SK-N-DZ (cell line): ENCODE data around the gene SLC28A1.
"Not testable (repeated sequence)": the region's sequence is repeated elsewhere in the genome, so short reads cannot be mapped to it uniquely, and the experiment has no call there.

Source experiments
- DNase-seq: peaks from one replicate; pipeline ENCODE4 v3.0.0-alpha.2; 2015; ENCODE audit warnings: low spot score

SLC28A1 gene

DNA sequence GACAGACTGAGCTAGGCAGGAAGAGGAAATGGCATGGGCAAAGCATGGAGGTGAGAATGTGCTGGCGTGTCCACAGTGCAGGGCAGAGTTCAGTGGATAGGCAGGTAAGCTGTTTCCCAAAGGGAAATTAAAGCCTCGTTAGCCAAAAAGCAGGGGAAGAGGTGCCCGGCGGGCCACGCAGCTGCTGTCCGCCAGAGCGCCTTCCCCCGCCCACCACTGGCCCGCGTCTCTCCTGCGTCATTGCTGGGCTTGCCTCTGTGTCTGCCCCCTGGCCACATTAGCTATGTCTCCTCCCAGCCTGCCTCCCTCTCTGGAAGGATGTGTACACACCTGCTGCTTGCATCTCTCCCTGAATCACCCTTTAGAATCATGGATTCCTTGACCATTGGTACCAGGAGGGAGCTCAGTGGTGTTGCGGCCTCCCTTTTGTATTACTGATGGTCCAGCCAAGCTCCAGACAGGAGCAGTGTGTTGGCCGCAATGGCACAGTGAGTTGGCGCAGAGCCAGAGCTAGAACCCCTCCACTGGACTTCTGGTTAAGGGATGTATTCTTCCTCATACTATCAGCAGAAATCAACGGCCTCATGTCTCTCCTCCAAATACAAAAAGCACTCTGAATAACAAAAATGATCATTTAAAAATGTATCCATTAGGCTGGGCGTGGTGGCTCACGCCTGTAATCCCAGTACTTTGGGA is 26.6 kb downstream of the SLC28A1 start:
- DNase-seq = peak; percentile 49

DNA sequence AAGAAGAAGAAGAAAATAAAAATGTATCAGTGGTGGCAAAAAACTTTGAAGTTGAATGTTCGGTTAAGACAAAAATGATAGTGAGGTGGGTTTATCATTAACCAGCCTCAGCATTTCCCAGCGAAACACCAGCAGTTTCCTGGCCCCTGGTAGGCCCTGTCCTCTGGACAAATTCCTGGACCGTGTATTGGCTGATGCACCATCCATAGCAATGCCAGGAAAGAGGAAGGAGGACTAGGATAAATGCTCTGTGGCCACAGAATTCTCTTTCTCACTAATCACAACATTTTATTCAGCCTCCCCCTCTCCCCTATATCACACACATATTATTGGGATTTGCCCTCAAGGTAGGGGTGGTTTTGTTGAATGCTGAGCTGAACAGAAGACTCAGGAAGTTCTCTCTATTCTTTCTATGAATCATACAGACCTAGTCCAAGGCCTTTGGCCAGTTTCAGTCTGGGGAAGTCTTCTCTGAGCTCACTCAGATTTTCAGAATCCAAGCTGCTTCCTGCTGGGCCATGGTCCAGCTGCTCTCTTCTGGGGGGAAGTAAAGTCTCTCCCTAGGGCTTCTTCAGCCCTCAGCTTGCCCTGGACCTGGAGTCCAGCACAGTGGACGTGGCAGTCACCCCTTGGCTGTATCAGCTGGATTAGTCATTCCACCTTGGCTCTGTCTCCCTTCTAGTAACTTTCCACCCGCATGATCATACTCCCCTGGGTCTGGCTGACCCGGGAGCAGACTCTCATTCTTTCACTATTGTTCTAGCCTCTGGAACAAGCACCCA is 27.6 kb downstream of the SLC28A1 start:
- no peak for DNase-seq

DNA sequence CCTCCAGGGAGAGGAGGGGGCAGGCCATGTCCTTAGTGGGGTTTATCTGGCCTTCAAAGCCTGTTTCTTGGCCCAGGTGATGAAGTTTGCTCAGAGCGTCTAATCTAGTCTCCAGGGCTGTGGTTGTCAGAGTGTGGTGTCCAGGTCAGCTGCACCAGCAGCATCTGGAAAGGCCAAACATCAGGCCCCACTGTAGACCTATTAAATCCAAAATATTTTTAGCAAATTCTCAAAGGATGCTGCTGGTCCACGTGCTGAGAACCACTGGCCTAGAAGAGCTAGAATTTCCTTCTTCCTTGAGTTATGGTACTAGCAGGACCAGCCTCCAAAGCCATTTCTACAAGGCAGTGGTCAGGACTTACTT is 28.9 kb downstream of the SLC28A1 start:
- no peak for DNase-seq

DNA sequence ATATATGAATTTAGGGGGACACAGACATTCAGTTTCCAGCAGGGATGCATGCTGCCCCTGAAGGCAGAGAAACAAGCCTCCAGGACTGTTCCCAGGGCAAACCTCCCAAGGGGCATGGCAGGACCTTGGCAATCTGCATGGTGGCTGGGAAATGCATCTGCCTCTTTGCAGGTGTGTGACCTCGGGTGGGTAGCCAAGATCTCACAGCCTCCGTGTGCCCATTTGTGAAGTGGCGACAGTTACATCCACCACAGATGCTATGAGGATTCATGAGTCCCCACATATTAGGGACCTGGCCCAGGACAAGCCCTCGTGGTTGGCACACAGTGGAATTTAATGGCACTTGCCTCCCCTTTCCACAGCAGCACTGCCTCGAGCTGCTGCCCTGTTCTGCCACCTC is 29.9 kb downstream of the SLC28A1 start:
- no peak for DNase-seq

DNA sequence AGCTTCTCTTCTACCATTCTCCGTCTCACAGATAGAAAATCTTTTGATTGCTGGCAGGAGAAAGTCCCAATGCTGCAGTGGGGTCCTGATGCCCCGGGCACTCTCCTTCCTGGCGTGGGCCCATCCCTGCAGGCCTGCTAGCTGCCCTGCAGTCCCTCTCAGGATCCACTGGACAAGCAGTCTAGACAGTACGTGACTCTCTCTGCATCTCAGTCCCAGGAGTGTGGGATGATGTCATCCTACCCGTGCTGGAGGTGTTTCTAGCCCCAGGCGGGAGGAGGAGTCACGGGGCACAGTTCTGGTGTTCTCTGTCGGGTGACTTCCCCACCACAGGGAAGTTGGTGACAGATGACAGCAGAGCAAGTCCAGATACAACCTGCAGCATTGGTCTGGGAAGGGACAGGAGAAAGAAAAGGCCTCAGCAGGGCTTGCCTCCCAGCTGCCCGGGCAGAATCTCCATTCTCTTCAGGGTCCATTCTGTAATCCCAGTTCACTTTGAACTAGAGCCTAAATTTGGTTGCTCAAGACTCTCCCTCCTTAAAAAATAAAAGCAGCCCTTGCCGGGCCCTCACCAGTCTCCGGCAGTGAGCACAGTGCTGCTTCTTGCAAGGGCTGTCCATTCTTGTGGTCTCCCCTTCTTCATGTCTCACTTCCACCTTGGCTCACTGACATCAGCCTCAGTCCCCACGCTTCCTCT is 30.6 kb downstream of the SLC28A1 start:
- peak; percentile 93 for DNase-seq

DNA sequence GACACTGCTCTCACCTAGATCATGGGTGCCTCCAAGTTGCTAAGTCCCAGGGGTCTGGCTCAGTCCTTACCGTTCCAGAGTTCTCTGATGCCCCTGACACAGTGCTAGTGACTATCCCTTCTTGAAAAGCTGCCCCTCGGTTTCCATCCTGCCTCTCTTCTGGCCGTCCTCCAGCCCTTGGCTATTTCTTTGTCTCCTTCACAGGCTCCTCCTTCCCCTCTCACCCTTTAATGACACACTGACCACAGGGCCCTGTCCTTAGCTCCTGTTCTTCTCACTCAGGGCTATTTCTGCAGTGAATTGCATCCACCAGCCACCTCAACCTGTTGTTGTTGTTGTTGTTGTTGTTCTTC is 31.1 kb downstream of the SLC28A1 start:
- no peak for DNase-seq

DNA sequence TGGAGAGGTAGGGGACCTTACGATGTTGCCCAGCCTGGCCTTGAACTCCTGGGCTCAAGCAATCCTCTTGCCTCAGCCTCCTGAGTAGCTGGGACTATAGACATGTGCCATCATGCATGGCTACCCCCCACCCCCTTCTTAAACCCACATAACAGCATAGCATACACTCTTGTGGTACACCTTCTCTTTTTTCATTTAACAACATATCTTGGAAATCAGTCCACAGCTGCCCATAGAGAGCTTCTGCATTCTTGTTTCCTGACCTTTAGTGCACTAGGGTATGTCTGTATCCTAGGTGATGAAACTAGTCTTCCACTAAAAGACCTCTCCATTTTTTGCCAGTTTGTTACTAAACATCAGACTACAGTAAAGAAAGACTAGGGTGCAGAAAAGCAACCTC is 33.0 kb downstream of the SLC28A1 start:
- no peak for DNase-seq

DNA sequence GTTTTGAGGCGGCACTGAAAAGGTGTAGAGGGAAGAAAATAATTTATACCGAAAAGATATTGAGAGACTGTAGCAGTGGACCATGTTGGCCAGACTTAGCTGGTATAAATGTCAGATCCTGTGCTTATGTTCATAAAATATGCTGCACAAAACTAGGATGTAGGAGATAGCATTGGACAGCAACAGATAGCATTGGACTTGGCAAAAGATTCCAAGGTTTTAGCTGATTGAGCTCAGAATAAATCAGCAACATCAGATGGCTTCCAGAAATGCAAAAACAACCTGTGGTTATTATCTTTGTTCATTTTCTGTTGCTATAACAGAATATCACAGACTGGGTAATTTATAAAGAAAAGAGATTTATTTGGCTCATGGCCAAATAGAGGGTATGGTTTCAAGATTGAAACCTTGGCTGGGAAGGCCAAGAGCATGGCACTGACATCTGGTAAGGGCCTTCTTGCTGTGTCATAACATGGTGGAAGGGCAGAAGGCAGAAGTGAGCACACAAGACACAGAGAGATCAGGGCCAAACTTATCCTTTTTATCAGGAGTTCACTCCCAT is 34.7 kb downstream of the SLC28A1 start:
- DNase-seq = no peak

DNA sequence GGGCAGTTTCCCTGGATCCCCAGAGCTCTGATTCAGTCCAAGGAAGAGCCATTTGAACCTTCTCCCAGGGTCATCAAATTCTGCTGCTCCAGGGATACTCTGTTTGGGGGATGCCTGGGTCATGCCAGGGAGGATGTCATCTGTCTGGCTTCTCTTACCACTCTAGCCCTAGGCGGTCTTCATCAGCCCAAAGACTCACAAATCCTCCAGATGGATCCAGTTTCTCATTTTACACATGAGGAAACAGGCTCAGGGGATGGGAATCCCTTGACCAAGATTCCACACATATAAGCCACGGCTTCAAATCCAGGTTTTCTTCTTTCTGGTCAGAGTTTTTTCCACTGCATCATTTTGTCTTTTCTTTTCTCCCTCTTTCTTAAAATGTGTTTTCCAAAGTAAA is 36.7 kb downstream of the SLC28A1 start:
- DNase-seq = no peak

DNA sequence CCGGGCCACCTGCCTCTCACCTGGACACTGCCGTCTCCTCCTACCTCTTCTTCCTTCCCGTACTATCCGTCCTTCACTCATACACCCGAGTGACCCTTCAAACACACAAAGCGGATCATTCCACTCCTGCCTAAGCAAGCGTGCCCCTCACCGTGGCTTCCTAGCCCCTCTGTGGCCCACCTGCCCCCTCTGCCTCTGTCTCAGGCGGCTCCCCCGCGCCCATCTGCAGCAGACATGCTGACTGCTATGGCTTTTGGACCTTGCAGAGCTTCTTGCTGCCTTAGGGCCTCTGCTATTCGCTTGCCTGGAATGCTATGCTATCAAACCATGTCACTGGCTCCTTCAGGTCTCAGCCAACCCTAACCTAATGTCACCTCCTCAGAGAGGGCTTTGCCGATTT is 38.1 kb downstream of the SLC28A1 start:
- DNase-seq = no peak

DNA sequence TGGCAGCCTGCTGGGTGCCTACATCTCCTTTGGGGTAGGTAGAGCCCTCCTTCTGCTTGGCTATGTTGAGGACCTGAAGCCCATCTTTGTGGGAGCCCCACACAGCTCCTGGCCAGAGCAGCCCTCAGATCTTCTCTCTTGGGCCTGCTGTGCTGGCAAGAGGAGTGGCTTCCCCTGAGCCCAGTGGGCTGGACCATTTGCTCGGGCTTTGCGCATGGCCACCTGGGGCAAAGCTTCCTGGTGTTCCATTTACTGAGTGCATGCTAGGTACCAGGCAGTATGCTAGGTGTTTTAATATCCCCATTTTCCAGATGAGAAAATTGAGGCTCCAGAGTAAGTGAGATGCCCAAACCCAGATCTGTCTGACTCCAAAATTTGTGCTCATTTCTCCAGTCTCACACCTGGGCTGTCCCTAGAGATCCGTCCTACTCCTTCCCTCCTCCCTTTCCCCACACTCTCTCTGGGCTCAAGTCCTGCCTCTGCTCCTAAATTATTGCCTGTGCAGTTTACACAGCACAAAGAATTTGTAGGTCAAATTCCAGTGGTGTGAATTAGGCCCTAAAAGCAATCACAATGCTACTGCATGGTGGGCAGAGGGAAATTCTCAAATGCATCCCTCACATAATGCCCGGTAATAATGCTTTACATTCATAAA is 39.7 kb downstream of the SLC28A1 start:
- no peak for DNase-seq

DNA sequence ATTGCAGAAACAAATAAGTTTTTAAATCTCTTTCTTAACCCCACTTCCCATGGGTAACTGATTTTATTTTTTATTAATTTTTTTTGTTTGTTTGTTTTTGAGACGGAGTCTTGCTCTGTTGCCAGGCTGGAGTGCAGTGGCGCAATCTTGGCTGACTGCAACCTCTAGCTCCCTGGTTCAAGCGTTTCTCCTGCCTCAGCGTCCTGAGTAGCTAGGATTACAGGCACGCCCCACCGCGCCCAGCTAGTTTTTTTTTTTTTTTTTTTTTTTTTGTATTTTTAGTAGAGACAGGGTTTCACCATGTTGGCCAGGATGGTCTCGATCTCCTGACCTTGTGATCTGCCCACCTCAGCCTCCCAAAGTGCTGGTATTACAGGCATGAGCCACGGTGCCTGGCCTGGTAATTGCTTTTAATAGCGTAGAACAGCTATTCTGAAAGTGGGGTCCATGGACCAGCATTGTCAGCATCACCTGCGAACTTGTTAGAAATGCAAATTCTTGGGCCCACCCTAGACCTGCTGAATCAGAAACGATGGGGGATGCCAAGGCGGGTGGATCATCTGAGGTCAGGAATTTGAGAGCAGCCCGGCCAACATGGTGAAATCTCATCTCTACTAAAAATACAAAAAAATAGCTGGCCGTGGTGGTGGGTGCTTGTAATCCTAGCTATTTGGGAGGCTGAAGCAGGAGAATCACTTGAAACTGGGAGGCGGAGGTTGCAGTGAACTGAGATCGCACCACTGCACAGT is 40.5 kb downstream of the SLC28A1 start:
- DNase-seq = not testable (repeated sequence)

DNA sequence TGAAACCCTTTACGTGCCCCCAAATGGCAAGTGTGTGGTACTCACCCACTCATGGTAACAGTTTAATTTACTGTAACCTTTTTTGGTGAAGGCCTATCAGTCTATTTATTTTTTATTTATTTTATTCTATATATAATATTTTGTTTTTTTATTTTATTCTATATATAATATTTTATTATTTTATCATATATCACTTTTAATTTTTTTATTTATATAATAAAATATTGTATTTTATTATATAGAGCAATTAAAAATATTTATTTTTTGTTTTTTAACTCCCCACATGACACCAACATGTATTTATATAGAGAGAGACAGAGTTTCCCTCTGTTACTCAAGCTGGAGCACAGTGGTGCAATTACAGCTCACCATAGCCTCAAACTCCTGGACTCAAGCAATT is 41.4 kb downstream of the SLC28A1 start:
- DNase-seq = no peak

DNA sequence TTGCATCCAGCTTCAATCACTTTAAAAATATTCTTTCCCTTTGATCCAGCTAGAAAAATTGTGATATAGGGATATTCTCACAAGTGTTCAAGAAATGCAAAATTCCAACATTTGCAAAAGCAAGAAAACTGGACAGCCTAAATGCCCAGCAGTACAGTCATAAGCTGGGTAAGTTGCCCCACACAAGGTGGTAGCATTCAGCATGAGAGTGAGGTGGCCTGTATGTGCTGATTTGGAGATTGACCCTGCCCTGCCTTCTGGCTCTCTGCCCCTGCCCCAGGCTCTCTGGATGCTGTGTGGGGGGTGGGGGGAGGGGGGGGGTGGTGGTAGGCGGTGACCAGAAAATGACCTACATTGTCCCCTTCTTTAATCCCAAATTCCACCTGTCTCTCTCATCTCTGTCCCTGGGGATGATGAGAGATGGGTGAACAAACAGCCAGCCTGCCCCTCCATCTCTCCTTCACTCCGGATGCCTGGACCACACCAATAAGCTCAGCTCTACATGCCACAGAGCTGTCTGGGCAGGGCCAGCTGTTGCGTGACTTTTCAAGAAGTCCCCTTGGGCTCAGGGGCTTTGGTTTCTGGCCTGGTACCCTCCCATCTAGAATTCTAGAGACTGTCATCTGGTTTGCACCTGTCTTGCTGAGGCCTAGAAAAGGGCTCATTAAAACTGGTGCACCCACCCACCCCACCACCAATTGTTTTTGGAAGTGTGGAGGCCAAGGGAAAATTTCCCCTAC is 42.2 kb downstream of the SLC28A1 start:
- DNase-seq = no peak

DNA sequence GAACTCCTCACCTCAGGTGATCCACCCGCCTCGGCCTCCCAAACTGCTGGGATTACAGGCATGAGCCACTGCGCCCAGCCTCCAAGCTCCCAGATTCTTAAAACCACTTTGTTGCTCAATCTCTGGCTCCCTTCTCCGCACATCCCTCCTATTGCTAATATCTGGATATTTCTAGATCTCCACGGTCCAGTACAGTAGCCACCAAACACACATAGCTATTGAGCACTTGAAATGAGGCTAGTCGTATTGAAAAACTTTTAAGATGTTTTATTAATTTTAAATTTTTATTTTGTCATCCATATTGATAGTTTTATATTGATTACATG is 44.3 kb downstream of the SLC28A1 start:
- DNase-seq = no peak

DNA sequence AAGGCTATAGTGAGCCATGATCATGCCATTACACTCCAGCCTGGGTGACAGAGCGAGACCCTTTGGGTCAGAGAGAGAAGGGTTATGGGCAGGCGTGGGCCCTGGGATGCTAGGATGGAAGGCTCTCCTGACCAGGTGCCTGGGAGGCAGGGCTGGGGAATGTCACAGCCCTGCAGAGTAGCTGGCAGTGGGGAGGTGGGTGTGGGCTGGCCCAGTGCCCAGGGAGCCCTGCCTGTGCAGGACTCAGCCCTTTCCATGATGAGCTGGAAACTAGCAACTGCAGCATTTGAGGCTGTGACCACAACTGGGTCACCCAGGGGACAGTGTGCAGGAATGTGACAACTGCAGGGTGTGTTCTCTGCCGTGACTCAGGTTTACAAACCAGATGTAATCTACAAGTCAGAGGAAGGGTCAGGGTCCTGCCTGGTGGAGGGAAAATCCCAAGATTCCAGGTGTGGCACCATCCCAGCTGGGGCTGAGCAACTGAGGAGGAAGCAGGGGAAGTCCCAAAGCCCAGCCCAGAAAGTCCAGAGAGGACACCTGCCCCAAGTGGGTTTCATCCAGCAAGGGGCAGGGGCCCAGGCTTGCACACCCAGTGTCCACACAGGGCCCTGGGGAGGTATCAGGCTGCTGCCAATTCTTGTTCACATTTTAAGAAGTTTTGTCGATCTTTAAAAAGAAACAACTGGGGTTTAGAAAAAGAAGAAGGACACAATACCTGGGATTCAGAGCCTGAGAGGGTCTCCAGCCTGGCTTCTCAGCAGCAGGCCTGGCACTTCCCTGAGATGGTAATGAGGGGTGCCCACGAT is 45.5 kb downstream of the SLC28A1 start:
- DNase-seq = no peak

DNA sequence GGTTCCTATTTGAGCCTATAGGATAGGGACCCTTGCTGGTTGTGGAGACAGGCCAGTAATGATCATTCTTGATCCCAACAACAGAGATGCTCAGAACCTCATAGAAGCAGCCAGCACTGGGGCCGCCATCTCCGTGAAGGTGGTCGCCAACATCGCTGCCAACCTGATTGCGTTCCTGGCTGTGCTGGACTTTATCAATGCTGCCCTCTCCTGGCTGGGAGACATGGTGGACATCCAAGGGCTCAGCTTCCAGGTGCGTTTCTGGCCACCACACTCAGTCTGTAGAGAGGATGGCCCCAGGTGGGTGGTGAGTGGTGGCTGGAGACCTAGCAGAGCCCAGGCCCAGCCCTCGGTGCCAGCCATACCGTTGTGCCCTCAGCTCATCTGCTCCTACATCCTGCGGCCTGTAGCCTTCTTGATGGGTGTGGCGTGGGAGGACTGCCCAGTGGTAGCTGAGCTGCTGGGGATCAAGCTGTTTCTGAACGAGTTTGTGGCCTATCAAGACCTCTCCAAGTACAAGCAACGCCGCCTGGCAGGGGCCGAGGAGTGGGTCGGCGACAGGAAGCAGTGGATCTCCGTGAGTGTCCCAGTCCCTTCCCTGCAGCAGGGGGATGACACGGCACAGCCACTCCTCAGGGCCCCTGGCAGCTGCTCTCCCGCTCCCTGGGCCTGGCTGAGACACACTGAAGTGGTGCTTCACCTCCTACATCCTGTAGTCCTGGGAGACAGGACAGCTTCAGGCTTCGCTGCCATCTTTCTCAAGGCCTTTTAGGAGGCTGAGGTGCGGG is 50.7 kb downstream of the SLC28A1 start:
- peak; percentile 50 for DNase-seq

DNA sequence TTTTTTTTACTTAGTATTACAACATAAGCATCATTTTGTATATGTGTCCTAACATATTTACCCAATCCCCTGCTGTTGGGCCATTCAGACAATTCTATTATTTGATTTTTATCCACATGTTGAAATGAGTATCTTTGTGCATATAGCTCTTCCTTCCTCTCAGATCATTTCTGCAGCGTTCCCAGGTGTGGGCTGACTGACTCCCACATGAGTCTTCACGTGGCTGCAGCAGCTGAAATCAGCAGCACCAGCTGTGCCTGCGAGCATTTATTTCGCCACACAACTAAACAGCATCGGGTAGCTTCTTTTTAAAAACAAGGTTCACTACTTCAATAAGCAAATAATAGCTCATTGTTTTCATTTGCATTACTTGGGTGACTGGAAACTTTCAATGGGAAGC is 52.7 kb downstream of the SLC28A1 start:
- no peak for DNase-seq

DNA sequence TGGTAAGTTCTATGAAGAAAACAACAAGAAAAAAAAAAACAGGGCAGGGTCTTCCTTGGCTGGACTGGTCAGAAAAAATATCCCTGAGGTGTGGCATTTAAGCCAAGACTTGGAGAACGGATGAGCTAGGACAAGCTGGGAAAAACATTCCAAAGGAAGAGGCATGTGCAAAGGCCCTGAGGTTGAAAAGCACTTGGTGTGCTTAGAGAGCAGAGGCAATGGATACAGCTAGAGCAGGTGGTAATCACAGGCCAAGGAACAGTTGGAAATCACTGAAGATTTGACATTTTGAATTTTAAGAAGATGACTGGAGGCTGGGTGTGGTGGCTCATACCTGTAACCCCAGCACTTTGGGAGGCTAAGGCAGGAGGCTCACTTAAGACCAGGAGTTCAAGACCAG is 54.3 kb downstream of the SLC28A1 start:
- no peak for DNase-seq
